GM04503 (cell line): ENCODE measurements around the gene CNOT10.
"Not testable (repeated sequence)": the region's sequence is repeated elsewhere in the genome, so short reads cannot be mapped to it uniquely, and the experiment has no call there.

ENCODE experiments used
- DNase-seq: peaks from one replicate; pipeline ENCODE4 v3.0.0-alpha.2; 2012; ENCODE audit warnings: low read depth

CNOT10 gene

DNA sequence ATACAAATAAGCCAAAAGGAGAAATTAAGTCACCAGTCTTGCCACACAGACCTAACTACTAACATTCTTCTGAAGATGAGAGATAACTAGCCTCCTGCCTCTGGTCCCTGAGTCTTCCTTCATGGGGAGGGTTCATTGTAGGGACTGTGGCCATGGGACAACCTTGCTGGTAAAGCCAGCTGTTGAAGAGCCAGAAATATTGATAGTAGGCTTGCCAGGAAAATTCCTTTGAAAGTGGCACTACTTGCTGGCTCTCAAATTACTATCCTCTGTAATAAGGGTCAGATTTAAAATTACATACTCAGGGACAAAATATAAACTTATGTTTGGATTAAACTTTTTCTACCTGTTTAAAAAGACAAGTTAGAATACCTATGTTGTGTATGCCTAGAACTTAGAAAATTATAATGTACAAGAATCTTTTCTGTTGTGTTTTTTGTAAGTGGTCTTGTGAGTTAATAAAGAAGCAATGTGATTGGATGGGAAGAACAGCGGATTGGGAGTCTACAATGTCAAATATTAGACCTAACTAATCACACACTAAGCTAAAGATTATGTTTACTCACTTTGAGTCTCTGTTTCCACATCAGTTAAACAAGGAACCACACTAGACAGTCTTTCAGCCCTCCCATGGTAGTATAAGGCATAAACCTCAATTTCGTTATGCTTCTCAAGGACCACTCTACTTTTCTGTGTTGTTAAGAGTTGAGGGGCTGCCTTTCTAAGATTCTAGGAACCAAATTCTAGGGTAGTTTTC, 72.8 kb downstream of the CNOT10 start:
- no peak for DNase-seq

DNA sequence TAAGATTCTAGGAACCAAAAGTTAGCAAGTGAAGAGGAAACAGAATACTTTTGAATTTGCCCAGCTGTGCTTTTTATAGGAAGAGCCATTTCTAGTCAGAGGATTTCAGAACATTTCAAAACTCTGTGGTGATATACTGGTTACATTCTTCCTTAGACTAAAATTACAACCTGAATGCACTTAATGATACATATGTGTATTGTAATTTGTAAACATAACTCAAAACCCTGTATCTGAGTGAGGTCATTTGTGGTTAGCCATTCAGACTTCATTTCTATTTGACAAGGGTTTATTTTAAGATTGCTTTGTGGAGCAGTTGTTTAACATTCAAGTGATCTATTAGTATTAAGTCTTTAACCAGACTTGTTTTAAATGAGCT, 73.4 kb downstream of the CNOT10 start:
- DNase-seq = no peak

GRCh38 chr3:32759342-32759741, 74.4 kb downstream of the CNOT10 start:
- DNase-seq = no peak

DNA sequence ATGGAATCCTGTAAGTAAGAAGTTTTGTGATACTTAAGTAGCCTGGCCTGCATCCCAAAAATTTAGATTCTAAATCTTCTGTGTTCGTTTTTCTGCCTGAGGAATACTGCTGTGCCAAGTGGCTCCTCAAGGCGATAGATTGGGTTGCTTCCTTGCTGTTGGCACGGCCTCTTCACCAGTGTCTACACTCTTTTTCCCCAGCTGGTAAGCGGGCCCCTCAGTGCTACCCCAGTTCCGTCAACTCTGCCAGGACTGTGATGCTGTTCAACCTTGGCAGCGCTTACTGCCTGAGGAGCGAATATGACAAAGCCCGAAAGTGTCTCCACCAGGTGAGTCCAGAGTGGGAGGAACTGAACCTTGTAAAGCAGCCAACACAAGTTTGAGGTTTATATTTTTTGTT, 79.5 kb downstream of the CNOT10 start:
- DNase-seq = no peak

DNA sequence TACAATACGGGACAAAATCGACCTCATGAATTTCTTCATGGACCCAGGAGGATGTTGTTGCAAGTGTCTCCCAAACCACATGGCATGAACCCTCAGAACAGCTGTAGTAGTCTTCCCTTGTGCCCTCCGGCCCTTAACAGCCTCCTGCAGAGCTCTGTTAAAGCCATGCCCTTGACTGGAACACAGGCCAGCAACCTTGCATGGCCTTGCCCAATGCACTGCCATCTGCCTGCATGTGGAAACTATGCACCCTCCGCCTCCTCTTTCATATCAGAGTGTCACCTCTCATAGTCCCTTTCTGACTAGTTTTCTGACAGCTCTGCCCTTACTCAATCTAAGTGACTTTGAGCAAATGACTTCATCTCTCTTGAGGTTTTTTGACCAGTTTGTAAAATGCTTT, 93.4 kb downstream of the CNOT10 start:
- no peak for DNase-seq

DNA sequence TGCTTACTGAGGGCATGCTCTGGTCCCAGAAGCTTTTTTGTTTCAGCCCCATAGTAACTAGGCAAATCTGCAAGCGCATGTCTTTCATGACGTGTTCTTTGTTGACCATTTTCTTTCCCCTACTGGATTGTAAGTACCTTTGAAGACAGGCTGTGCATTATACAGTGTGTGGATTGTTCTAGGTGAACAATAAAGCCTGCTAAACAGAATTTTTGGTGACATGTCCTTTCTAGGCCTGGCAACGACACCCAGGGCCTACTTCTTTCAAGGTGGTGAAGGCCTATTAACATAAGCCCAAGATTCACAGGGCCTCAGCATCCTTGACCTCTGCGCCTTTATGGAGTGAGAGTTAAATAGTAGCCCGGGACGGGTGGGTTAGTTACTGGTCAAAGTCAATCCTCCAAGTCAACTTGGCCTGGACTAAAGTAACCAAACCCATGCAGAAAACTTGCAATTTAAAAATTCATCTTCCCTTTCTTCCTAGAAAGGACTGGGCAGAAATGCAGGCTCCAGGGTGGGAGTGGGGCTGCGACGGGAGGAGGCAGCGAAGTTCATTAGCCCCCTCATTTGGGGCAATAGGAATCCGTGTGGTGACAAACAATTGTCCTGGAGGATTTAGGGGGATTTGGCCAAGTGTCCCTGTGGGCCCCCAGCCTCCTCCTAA, 95.2 kb downstream of the CNOT10 start:
- no peak for DNase-seq

GRCh38 chr3:32780735-32781210, 95.8 kb downstream of the CNOT10 start:
- no peak for DNase-seq

DNA sequence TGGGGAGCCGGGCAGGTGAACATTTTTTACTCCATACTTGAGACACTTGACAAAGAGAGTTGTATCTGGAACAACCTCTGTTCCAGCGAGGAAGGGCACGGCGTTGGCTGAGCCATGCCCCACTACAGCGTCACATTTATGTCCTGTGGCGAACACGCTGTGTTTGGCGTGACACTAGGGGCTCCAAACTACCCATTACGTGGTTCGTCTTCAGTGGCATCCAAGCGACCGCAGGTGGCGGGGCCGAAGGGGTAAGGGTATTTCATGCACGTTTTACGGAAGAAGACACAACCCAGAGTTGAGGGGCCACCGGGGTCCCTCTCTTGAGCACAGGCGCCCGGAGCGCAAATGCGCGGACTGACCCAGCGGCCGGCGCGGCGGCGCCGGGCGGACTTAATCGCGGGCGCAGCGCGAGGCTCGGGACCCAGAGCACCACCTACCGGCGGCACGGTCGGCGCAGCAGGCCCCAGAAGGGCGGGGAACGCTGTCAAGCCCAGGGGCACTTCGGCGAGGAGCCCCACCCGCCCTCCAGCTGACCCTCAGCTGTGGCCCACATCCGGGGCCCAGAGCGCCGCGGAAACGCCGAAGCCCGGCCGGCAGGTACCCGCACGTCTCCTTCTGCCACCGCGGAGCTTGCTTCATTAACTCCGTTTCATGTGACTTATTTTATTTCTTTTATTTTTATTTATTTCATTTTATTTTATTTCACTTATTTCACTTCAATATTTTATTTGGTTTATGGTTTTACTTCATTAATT, 96.4 kb downstream of the CNOT10 start:
- DNase-seq = no peak

GRCh38 chr3:32781969-32782270, 96.9 kb downstream of the CNOT10 start:
- DNase-seq = not testable (repeated sequence)

GRCh38 chr3:32782407-32782806, 97.4 kb downstream of the CNOT10 start:
- DNase-seq = no peak

- DNase-seq = no peak
Measured at GRCh38 chr3:32791833-32792232, 106.8 kb downstream of the CNOT10 start.

GRCh38 chr3:32794487-32795308, 109.7 kb downstream of the CNOT10 start:
- DNase-seq = no peak

DNA sequence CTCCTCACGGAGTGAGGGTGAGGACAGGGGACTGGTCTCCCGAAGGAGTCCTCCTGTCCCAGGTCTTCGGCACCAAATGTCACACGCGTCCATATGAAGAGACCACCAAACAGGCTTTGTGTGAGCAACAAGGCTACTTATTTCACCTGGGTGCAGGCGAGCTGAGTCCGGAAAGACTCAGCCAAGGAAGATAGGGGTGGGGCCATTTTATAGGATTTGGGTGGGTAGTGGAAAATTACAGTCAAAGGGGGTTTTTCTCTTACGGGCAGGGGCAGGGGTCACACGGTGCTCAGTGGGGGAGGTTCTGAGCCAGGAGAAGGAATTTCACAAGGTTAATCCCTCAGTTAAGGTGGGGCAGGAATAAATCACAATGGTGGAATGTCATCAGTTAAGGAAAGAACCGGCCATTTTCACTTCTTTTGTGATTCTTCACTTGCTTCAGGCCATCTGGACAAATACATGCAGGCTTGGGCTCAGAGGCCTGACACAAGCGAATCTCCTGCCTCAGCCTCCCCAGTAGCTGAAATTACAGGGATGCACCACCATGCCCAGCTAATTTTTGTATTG, 111.5 kb downstream of the CNOT10 start:
- not testable (repeated sequence) for DNase-seq

- DNase-seq = no peak
Measured at GRCh38 chr3:32797776-32798175, 112.8 kb downstream of the CNOT10 start.

GRCh38 chr3:32801440-32801839, 116.5 kb downstream of the CNOT10 start:
- not testable (repeated sequence) for DNase-seq

- DNase-seq = no peak
Measured at GRCh38 chr3:32813180-32813579, 128.2 kb downstream of the CNOT10 start.

GRCh38 chr3:32814361-32814760, 129.4 kb downstream of the CNOT10 start:
- no peak for DNase-seq

DNA sequence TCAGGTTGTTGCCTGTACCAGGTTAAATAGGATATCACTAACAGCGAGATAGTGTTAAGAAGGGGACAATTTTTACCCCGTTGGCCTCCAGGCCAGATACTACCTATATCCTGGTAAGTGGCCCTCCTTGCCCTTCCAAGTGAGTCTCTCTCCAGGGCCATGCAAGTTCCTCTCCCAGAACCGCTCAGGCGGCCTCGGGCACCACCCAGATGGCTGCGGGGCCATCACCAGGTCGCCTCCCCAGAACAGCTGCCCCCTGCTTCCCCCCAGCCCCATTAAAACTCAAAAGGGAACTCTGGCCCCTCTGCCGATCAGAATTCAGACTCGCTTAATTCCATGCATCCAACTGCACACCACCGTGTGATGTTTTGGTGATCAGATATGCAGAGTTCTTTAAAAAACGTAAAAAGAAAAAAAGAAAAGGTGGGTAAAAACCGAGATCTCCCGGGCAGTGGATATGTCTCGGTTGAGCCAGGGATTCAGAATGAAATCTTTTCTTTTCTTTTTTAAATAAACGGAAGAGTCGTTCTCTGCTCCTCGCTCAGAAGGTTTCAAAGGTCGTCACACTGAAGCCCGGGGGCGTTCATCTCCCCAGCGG, 131.0 kb downstream of the CNOT10 start:
- no peak for DNase-seq

DNA sequence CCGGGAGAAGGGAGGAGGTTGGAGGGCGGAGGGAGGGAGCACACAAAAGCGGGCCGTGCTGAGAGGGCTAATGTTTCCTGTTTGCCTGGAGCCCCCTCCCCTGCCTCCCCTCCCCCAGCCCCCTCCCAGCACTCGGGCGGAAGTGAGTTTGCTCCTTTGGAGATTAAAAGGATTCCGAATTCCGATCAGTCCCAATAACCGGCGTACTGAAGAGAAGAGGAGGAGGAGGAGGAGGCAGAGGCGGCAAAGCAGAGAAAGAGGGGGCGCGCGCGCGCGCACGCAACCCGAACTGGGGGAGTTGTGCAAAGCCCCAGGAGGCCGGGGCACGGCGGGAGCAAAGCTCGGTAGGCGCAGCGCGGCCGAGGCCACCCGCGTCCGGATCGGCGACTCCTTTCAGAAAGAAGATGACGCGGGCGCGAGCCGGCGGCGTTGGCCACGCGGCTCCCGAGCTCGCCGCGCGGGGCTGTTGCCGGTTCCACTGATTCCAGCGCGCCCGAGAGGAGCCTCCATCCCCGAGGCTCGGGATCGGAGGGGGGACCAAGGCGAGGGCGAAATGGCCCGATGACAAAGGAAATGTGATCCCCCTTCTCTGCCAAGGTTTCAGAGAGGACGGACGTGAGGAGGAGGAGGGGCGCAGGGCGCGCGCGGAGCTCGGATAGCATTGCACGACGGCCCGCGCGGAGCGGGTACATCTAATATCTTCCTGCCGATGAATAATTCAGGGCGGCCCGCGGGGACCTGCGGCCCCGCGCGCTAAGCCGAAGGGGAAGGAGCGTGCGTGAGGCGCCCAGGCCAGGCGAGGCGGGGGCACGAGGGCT, 131.7 kb downstream of the CNOT10 start:
- DNase-seq = no peak

DNA sequence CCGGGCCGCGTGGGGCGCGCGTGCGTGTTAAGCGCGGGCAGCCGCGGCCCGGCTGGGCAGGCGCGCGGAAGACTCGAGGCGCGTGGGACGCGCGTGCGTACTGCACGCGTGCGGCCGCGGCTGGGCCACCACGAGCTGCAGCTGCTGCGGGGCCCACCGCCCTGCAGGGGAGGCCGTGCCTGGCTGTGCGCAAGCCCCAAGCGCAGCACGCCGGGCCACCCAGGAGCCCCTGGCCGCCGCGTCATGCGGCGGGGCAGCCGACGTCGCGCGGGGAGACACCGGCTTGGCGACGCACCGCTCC, 132.2 kb downstream of the CNOT10 start:
- no peak for DNase-seq
